Measurements from ENCODE around the gene CCDC30. TPM values are rescaled to one million over a fixed set of nuclear protein-coding genes. Genes with fewer than 3 reads are reported as not detected.

The CCDC30 gene
- total RNA-seq: 1 to 10 TPM in 3 of 4 donors, under 1 TPM in 1; 0.64 to 5.0 (median 2.0) TPM

- Histone ChIP-seq H3K4me3 (peak within 1 kb of the TSS; percentile 64), H3K4me1 (peaks cover 22% of the 10 kb centered on the region), H3K27ac (no peak within 1 kb of the TSS), H3K9me3 (no peaks in the 10 kb centered on the region), H3K36me3 (peaks cover 27% of the 10 kb centered on the region), H3K27me3 (no peaks in the 10 kb centered on the region)
- peak; percentile 97 to 99 for DNase-seq (ENCODE audit: low spot score in 2 of 2)
- 2% methylated on average over 49 of the region's 59 CpGs for WGBS
- TF ChIP-seq POLR2AphosphoS5 (IDR thresholded peaks at IDR 0.05) (peak in 1 of 3 donors; percentile 59), EP300 (IDR thresholded peaks at IDR 0.05) (no peak)
Measured at GRCh38 chr1:42462828-42463763, at the start of gene CCDC30. TSS of gene CCDC30 (plus strand) at chr1:42463286. CDS start at chr1:42480552, 17,266 bp downstream.

GRCh38 chr1:42414551-42415496 is 48.3 kb upstream of the CCDC30 start:
- Histone ChIP-seq H3K4me3 (no peak overlapping the region), H3K27ac (no peak overlapping the region), H3K9me3 (no peaks in the 10 kb centered on the region), H3K36me3 (no peaks in the 10 kb centered on the region), H3K4me1 (no peaks in the 10 kb centered on the region), H3K27me3 (peaks cover 3% of the 10 kb centered on the region)
- no peak for TF ChIP-seq CTCF (IDR thresholded peaks at IDR 0.05)
- TF ChIP-seq EP300 (IDR thresholded peaks at IDR 0.05): no peak
- TF ChIP-seq POLR2AphosphoS5 (IDR thresholded peaks at IDR 0.05): no peak
- no peak for TF ChIP-seq POLR2A (IDR thresholded peaks at IDR 0.05)
- no peak for DNase-seq (ENCODE audit: low spot score in 2 of 2)
- WGBS: 87% methylated on average over 15 of the region's 17 CpGs

GRCh38 chr1:42417166-42417565 is 45.9 kb upstream of the CCDC30 start:
- peaks cover 3% of the 10 kb centered on the region for H3K27me3 ChIP-seq
- H3K36me3 ChIP-seq: no peaks in the 10 kb centered on the region
- no peak overlapping the region for H3K27ac ChIP-seq
- H3K4me1 ChIP-seq: peaks cover 10% of the 10 kb centered on the region
- TF ChIP-seq POLR2AphosphoS5 (IDR thresholded peaks at IDR 0.05) (no peak), CTCF (IDR thresholded peaks at IDR 0.05) (no peak), POLR2A (IDR thresholded peaks at IDR 0.05) (no peak), EP300 (IDR thresholded peaks at IDR 0.05) (no peak)
- DNase-seq (ENCODE audit: low spot score in 2 of 2): no peak
- H3K9me3 ChIP-seq: no peaks in the 10 kb centered on the region
- 81% methylated on average over 3 of the region's 3 CpGs for WGBS
- H3K4me3 ChIP-seq: no peak overlapping the region

- no peak overlapping the region for H3K27ac ChIP-seq
- peaks cover 3% of the 10 kb centered on the region for H3K27me3 ChIP-seq
- 95% methylated on average over 1 of the region's 1 CpG for WGBS
- no peaks in the 10 kb centered on the region for H3K36me3 ChIP-seq
- H3K4me1 ChIP-seq: peaks cover 10% of the 10 kb centered on the region
- no peaks in the 10 kb centered on the region for H3K9me3 ChIP-seq
- H3K4me3 ChIP-seq: no peak overlapping the region
- DNase-seq (ENCODE audit: low spot score in 2 of 2): no peak
- TF ChIP-seq EP300 (IDR thresholded peaks at IDR 0.05): no peak
- TF ChIP-seq POLR2AphosphoS5 (IDR thresholded peaks at IDR 0.05): no peak
- TF ChIP-seq CTCF (IDR thresholded peaks at IDR 0.05): no peak
- TF ChIP-seq POLR2A (IDR thresholded peaks at IDR 0.05): no peak
Measured at GRCh38 chr1:42418516-42418915, 44.6 kb upstream of the CCDC30 start.

GRCh38 chr1:42419126-42419821 is 43.8 kb upstream of the CCDC30 start:
- Histone ChIP-seq H3K4me3 (no peak overlapping the region), H3K27me3 (peaks cover 3% of the 10 kb centered on the region), H3K27ac (no peak overlapping the region), H3K4me1 (peaks cover 10% of the 10 kb centered on the region), H3K9me3 (no peaks in the 10 kb centered on the region), H3K36me3 (no peaks in the 10 kb centered on the region)
- TF ChIP-seq CTCF (IDR thresholded peaks at IDR 0.05): no peak
- TF ChIP-seq EP300 (IDR thresholded peaks at IDR 0.05): no peak
- no peak for TF ChIP-seq POLR2AphosphoS5 (IDR thresholded peaks at IDR 0.05)
- no peak for TF ChIP-seq POLR2A (IDR thresholded peaks at IDR 0.05)
- WGBS: 36% methylated on average over 5 of the region's 5 CpGs
- no peak for DNase-seq (ENCODE audit: low spot score in 2 of 2)
